ENCODE measurements around the gene GSAP.

- no peak for TF ChIP-seq SIN3A (IDR thresholded peaks at IDR 0.05; ENCODE audit: borderline replicate concordance, insufficient read depth, low read depth, low read length)
- TF ChIP-seq, protein P1, sequence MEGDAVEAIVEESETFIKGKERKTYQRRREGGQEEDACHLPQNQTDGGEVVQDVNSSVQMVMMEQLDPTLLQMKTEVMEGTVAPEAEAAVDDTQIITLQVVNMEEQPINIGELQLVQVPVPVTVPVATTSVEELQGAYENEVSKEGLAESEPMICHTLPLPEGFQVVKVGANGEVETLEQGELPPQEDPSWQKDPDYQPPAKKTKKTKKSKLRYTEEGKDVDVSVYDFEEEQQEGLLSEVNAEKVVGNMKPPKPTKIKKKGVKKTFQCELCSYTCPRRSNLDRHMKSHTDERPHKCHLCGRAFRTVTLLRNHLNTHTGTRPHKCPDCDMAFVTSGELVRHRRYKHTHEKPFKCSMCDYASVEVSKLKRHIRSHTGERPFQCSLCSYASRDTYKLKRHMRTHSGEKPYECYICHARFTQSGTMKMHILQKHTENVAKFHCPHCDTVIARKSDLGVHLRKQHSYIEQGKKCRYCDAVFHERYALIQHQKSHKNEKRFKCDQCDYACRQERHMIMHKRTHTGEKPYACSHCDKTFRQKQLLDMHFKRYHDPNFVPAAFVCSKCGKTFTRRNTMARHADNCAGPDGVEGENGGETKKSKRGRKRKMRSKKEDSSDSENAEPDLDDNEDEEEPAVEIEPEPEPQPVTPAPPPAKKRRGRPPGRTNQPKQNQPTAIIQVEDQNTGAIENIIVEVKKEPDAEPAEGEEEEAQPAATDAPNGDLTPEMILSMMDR (IDR thresholded peaks at IDR 0.05) = no peak
These were observed 48.4 kb upstream of the GSAP start for GRCh38 chr7:77464589-77464988.

Measured in Panc1 (cell line).